ENCODE measurements around the gene SLC23A2. TPM values are rescaled to one million over a fixed set of nuclear protein-coding genes. Genes with fewer than 3 reads are reported as not detected.
"Not testable (repeated sequence)": the region's sequence is repeated elsewhere in the genome, so short reads cannot be mapped to it uniquely, and the experiment has no call there.

Gene SLC23A2
- total RNA-seq, 1 experiment from 2014 or later: 16.3 TPM

DNA sequence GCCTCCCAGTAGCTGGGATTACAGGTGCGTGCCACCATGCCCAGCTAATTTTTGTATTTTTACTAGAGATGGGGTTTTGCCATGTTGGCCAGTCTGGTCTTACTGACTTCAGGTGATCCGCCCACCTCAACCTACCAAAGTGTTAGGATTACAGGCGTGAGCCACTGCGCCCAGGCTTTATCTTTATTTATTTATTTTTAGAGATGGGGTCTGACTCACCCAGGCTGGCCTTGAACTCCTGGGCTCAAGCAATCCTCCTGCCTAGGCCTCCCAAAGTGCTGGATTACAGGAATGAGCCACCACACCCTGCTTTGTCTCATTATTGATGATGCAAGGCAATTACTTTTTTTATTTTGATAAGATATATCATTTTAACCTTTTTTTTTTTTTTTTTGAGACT, 21.9 kb upstream of the SLC23A2 start:
- DNase-seq (ENCODE audit: low read depth, low spot score); CTCF ChIA-PET; H3K36me3 ChIP-seq (ENCODE audit: control insufficient read depth in 1 of 2, insufficient read depth in 2 of 2, low read length in 2 of 2); RAD21 ChIA-PET (ENCODE audit: low non-redundant PET in 1 of 2, low total read pairs in 2 of 2, uncharacterized antibody in 2 of 2, unreplicated experiment in 2 of 2); H3K9ac ChIP-seq (ENCODE audit: low read length); H4K20me1 ChIP-seq (ENCODE audit: insufficient read depth); H2AFZ ChIP-seq (ENCODE audit: low read depth, low read length, poor library complexity, severe bottlenecking); H3K4me1 ChIP-seq (ENCODE audit: control insufficient read depth in 1 of 2, insufficient read depth in 2 of 2, low read length in 2 of 2); H3K9me3 ChIP-seq (ENCODE audit: control insufficient read depth in 1 of 2, insufficient read depth in 1 of 2, low read depth in 1 of 2, low read length in 2 of 2); H3K4me2 ChIP-seq (ENCODE audit: low read length); intact Hi-C loops (cut with micrococcal nuclease); BruUV-seq (replicated peaks); POLR2A ChIA-PET; H3K4me3 ChIP-seq (replicated peaks in 1 of 2; ENCODE audit: low read depth in 1 of 2, low read length in 2 of 2); H3K9me2 ChIP-seq (ENCODE audit: insufficient read depth); H3K79me2 ChIP-seq (ENCODE audit: insufficient read depth, low read length); H3K27me3 ChIP-seq (ENCODE audit: insufficient read depth, low read length); H3K27ac ChIP-seq (ENCODE audit: low read depth, low read length); ATAC-seq: not testable (repeated sequence)

DNA sequence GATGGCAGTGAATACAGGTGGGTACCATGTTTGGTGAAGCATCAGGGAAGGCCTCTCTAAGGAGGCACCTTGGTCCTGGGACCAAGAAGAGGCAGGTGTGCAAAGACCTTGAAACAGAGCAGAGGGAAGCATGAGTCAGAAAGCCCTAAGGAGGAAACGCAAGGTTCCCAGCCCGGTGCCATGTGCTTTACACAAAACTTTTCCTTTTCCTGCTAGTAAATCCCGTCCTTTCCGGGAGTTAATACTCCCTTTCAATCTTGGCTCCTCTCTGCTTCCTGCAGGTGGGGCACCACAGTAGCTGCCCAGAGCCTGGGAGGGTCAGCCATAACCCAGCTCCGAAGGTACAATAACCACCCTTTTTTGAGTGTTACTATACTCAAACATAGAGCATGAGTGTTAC, 19.4 kb upstream of the SLC23A2 start:
- ATAC-seq: no peak
- no peak for TF ChIP-seq YY1 (IDR thresholded peaks at IDR 0.05; ENCODE audit: extremely low read depth, insufficient replicate concordance, low read depth, low read length)
- no peak for TF ChIP-seq ZFX (IDR thresholded peaks at IDR 0.05)
- TF ChIP-seq POLR2AphosphoS5 (IDR thresholded peaks at IDR 0.05; ENCODE audit: low read depth, low read length): no peak
- TF ChIP-seq TCF7L2 (IDR thresholded peaks at IDR 0.05; ENCODE audit: borderline replicate concordance, extremely low read depth, insufficient read depth, insufficient read length): no peak
- TF ChIP-seq JUND (IDR thresholded peaks at IDR 0.05): no peak
- no peak for TF ChIP-seq ZNF274 (IDR thresholded peaks at IDR 0.05; ENCODE audit: low read depth, low read length)
- no peak for TF ChIP-seq SP1 (IDR thresholded peaks at IDR 0.05; ENCODE audit: low read depth)
- TF ChIP-seq ELF1 (IDR thresholded peaks at IDR 0.05; ENCODE audit: borderline replicate concordance, low read depth): no peak
- no peak overlapping the region for H3K9ac ChIP-seq (ENCODE audit: low read length)
- ChIA-PET RAD21 (ENCODE audit: low non-redundant PET in 1 of 2, low total read pairs in 2 of 2, uncharacterized antibody in 2 of 2, unreplicated experiment in 2 of 2) (no interaction called here), CTCF (no interaction called here), POLR2A (no interaction called here)
- H3K36me3 ChIP-seq (ENCODE audit: control insufficient read depth in 1 of 2, insufficient read depth in 2 of 2, low read length in 2 of 2): no peaks in the 10 kb centered on the region
- H3K9me3 ChIP-seq (ENCODE audit: control insufficient read depth in 1 of 2, insufficient read depth in 1 of 2, low read depth in 1 of 2, low read length in 2 of 2): no peaks in the 10 kb centered on the region
- no peak for DNase-seq (ENCODE audit: low read depth, low spot score)
- no peak overlapping the region for H2AFZ ChIP-seq (ENCODE audit: low read depth, low read length, poor library complexity, severe bottlenecking)
- H3K9me2 ChIP-seq (ENCODE audit: insufficient read depth): no peaks in the 10 kb centered on the region
- no peaks in the 10 kb centered on the region for H4K20me1 ChIP-seq (ENCODE audit: insufficient read depth)
- H3K4me2 ChIP-seq (ENCODE audit: low read length): no peak overlapping the region
- intact Hi-C loops (cut with micrococcal nuclease): no loop called here
- H3K27ac ChIP-seq (ENCODE audit: low read depth, low read length): no peak overlapping the region
- H3K4me3 ChIP-seq (replicated peaks in 1 of 2; ENCODE audit: low read depth in 1 of 2, low read length in 2 of 2): no peak overlapping the region
- H3K27me3 ChIP-seq (ENCODE audit: insufficient read depth, low read length): no peaks in the 10 kb centered on the region
- H3K79me2 ChIP-seq (ENCODE audit: insufficient read depth, low read length): no peaks in the 10 kb centered on the region
- H3K4me1 ChIP-seq (ENCODE audit: control insufficient read depth in 1 of 2, insufficient read depth in 2 of 2, low read length in 2 of 2): no peaks in the 10 kb centered on the region; a peak in 1 of 4 replicates
- no TSS peak for BruUV-seq (replicated peaks)
